ENCODE measurements around the gene CATSPERD. TPM values are rescaled to one million over a fixed set of nuclear protein-coding genes. Genes with fewer than 3 reads are reported as not detected.
A peak's percentile ranks its signal among the peaks of the same experiment; 100 is the strongest.

CATSPERD gene
- total and polyA plus RNA-seq, 4 experiments from 2014 or later, result not detected

- peaks cover 36% of the 10 kb centered on the region for H3K4me1 ChIP-seq (ENCODE audit: insufficient read depth, low read length)
- peaks cover 0 to 44% of the 10 kb centered on the region in 2 donors for H3K36me3 Mint-ChIP-seq
- DNase-seq, result peak; percentile 97 to 99 (median 98)
Measured at GRCh38 chr19:5690125-5690954, 30.1 kb upstream of the CATSPERD start, which contains the start of gene RPL36. TSS of gene RPL36 (plus strand) at chr19:5690295. CDS start at chr19:5690508, 213 bp downstream.

GRCh38 chr19:5690955-5691821 is 29.2 kb upstream of the CATSPERD start:
- intact Hi-C loops (cut with micrococcal nuclease), result loop anchor here (1.0 kb wide), 5 partner anchors 11 to 213 kb away; partner anchors contain the start of genes CATSPERD, LONP1, MICOS13 and SAFB
- peaks cover 0 to 5% (median 0%) of the 10 kb centered on the region in 8 donors for H3K9me3 Mint-ChIP-seq
- peak; percentile 37 to 66 (median 44) for DNase-seq
- peak overlapping the region; percentile 92 to 97 (median 94) for H3K4me3 Mint-ChIP-seq
- peaks cover 36% of the 10 kb centered on the region for H3K4me1 ChIP-seq (ENCODE audit: insufficient read depth, low read length)
- H3K27ac Mint-ChIP-seq, result peak overlapping the region; percentile 94 to 100 (median 97)
- H3K27me3 ChIP-seq (ENCODE audit: insufficient read depth, low read length), result no peaks in the 10 kb centered on the region
- H3K27me3 Mint-ChIP-seq, result no peaks in the 10 kb centered on the region
- ChIA-PET CTCF (ENCODE audit: partially characterized antibody) (interaction anchor here (0.9 to 1.7 kb wide), 6 partner anchors 9 to 72 kb away, joined by 3 to 8 read pairs (median 4); partner anchors contain the start of genes CATSPERD and LONP1), POLR2A (ENCODE audit: partially characterized antibody) (interaction anchor here (0.6 to 3.7 kb wide), 15 partner anchors 8 to 213 kb away, joined by 3 to 79 read pairs (median 6); partner anchors contain the start of genes CATSPERD, DUS3L, HSD11B1L and LONP1)
- peak overlapping the region; percentile 83 for H3K27ac ChIP-seq (ENCODE audit: low read depth, low read length)
- H3K9me3 ChIP-seq (ENCODE audit: control insufficient read depth in 1 of 2, low read length in 2 of 2), result no peaks in the 10 kb centered on the region
- H3K4me3 ChIP-seq (ENCODE audit: low read length in 2 of 2), result peak overlapping the region; percentile 84 to 86
- peaks cover 33% of the 10 kb centered on the region for H3K36me3 ChIP-seq (ENCODE audit: insufficient read depth, low read length)
- peaks cover 19 to 42% (median 28%) of the 10 kb centered on the region in 4 donors for H3K4me1 Mint-ChIP-seq
- peaks cover 0 to 44% of the 10 kb centered on the region in 2 donors for H3K36me3 Mint-ChIP-seq

More at GRCh38 chr19:5690125-5690954, 30.1 kb upstream of the CATSPERD start, which contains the start of gene RPL36:
- Histone ChIP-seq H3K36me3 (ENCODE audit: insufficient read depth, low read length) (peaks cover 32% of the 10 kb centered on the region), H3K9me3 (ENCODE audit: control insufficient read depth in 1 of 2, low read length in 2 of 2) (no peaks in the 10 kb centered on the region), H3K27me3 (ENCODE audit: insufficient read depth, low read length) (no peaks in the 10 kb centered on the region), H3K27ac (ENCODE audit: low read depth, low read length) (peak within 1 kb of the TSS; percentile 83), H3K4me3 (ENCODE audit: low read length in 2 of 2) (peak within 1 kb of the TSS; percentile 84 to 86)
- Mint-ChIP-seq H3K27me3 (no peaks in the 10 kb centered on the region), H3K9me3 (peaks cover 0 to 5% (median 0%) of the 10 kb centered on the region in 8 donors), H3K4me1 (peaks cover 19 to 46% (median 31%) of the 10 kb centered on the region in 4 donors), H3K27ac (peak within 1 kb of the TSS; percentile 94 to 100 (median 97)), H3K4me3 (peak within 1 kb of the TSS; percentile 92 to 97 (median 94))
- ChIA-PET CTCF (ENCODE audit: partially characterized antibody) (interaction anchor here (0.7 to 2.3 kb wide), 15 partner anchors 8 to 289 kb away, joined by 3 to 36 read pairs (median 4); partner anchors contain the start of genes CATSPERD, LONP1, SAFB and SAFB2), POLR2A (ENCODE audit: partially characterized antibody) (interaction anchor here (0.6 to 3.7 kb wide), 21 partner anchors 8 to 214 kb away, joined by 3 to 79 read pairs (median 6); partner anchors contain the start of genes CATSPERD, DUS3L, HSD11B1L and LONP1)
- intact Hi-C loops (cut with micrococcal nuclease), result loop anchor here (1.0 kb wide), 5 partner anchors 10 to 214 kb away; partner anchors contain the start of genes CATSPERD, LONP1, MICOS13 and SAFB

GRCh38 chr19:5691822-5692722 is 28.4 kb upstream of the CATSPERD start:
- Mint-ChIP-seq H3K9me3 (peaks cover 0 to 5% (median 0%) of the 10 kb centered on the region in 8 donors), H3K4me1 (peaks cover 16 to 37% (median 23%) of the 10 kb centered on the region in 4 donors), H3K4me3 (peak overlapping the region; percentile 52 to 97 (median 92)), H3K36me3 (peaks cover 0 to 47% of the 10 kb centered on the region in 2 donors), H3K27me3 (no peaks in the 10 kb centered on the region), H3K27ac (peak overlapping the region; percentile 4 to 100 (median 96))
- Histone ChIP-seq H3K36me3 (ENCODE audit: insufficient read depth, low read length) (peaks cover 40% of the 10 kb centered on the region), H3K4me1 (ENCODE audit: insufficient read depth, low read length) (peaks cover 32% of the 10 kb centered on the region), H3K27ac (ENCODE audit: low read depth, low read length) (peak overlapping the region; percentile 83), H3K9me3 (ENCODE audit: control insufficient read depth in 1 of 2, low read length in 2 of 2) (no peaks in the 10 kb centered on the region), H3K27me3 (ENCODE audit: insufficient read depth, low read length) (no peaks in the 10 kb centered on the region), H3K4me3 (ENCODE audit: low read length in 2 of 2) (no peak overlapping the region)
- POLR2A ChIA-PET (ENCODE audit: partially characterized antibody), result interaction anchor here (0.9 to 3.7 kb wide), 10 partner anchors 7 to 212 kb away, joined by 3 to 79 read pairs (median 7); partner anchors contain the start of genes CATSPERD, HSD11B1L, LONP1 and MICOS13
- DNase-seq, result no peak
- intact Hi-C loops (cut with micrococcal nuclease), result no loop called here
- CTCF ChIA-PET (ENCODE audit: partially characterized antibody), result interaction anchor here (1.2 to 1.7 kb wide), 3 partner anchors 10 to 29 kb away, joined by 3 read pairs; no protein-coding TSS in a partner anchor

- intact Hi-C loops (cut with micrococcal nuclease), result no loop called here
- ChIA-PET POLR2A (ENCODE audit: partially characterized antibody) (interaction anchor here (1.0 to 1.6 kb wide), 2 partner anchors 28 to 70 kb away, joined by 3 to 4 read pairs; partner anchors contain the start of genes CATSPERD, SAFB and SAFB2), CTCF (ENCODE audit: partially characterized antibody) (no interaction called here)
- H3K4me3 ChIP-seq (ENCODE audit: low read length in 2 of 2), result no peak overlapping the region
- Mint-ChIP-seq H3K9me3 (peaks cover 0 to 5% (median 0%) of the 10 kb centered on the region in 8 donors), H3K27me3 (no peaks in the 10 kb centered on the region), H3K36me3 (peaks cover 0 to 51% of the 10 kb centered on the region in 2 donors), H3K4me1 (peaks cover 16 to 37% (median 23%) of the 10 kb centered on the region in 4 donors), H3K27ac (peak overlapping the region in 6 of 7 donors; percentile 4 to 100 (median 84)), H3K4me3 (peak overlapping the region; percentile 29 to 97 (median 54))
- no peaks in the 10 kb centered on the region for H3K9me3 ChIP-seq (ENCODE audit: control insufficient read depth in 1 of 2, low read length in 2 of 2)
- DNase-seq, result no peak
- H3K27me3 ChIP-seq (ENCODE audit: insufficient read depth, low read length), result no peaks in the 10 kb centered on the region
- peaks cover 40% of the 10 kb centered on the region for H3K36me3 ChIP-seq (ENCODE audit: insufficient read depth, low read length)
- peak overlapping the region; percentile 83 for H3K27ac ChIP-seq (ENCODE audit: low read depth, low read length)
- H3K4me1 ChIP-seq (ENCODE audit: insufficient read depth, low read length), result peaks cover 27% of the 10 kb centered on the region
Measured at GRCh38 chr19:5692723-5693194, 27.7 kb upstream of the CATSPERD start.

GRCh38 chr19:5693195-5694166 is 27.0 kb upstream of the CATSPERD start:
- H3K27ac ChIP-seq (ENCODE audit: low read depth, low read length), result no peak overlapping the region
- Mint-ChIP-seq H3K27me3 (no peaks in the 10 kb centered on the region), H3K4me3 (no peak overlapping the region), H3K36me3 (peaks cover 0 to 51% of the 10 kb centered on the region in 2 donors), H3K27ac (peak overlapping the region in 5 of 7 donors; percentile 8 to 100 (median 65)), H3K4me1 (peaks cover 12 to 31% (median 21%) of the 10 kb centered on the region in 4 donors), H3K9me3 (peaks cover 0 to 5% (median 0%) of the 10 kb centered on the region in 8 donors)
- peaks cover 40% of the 10 kb centered on the region for H3K36me3 ChIP-seq (ENCODE audit: insufficient read depth, low read length)
- H3K4me3 ChIP-seq (ENCODE audit: low read length in 2 of 2), result no peak overlapping the region
- ChIA-PET POLR2A (ENCODE audit: partially characterized antibody) (interaction anchor here (1.0 to 1.6 kb wide), 2 partner anchors 27 to 71 kb away, joined by 3 to 4 read pairs; partner anchors contain the start of genes CATSPERD, SAFB and SAFB2), CTCF (ENCODE audit: partially characterized antibody) (no interaction called here)
- H3K27me3 ChIP-seq (ENCODE audit: insufficient read depth, low read length), result no peaks in the 10 kb centered on the region
- DNase-seq, result no peak
- peaks cover 24% of the 10 kb centered on the region for H3K4me1 ChIP-seq (ENCODE audit: insufficient read depth, low read length)
- intact Hi-C loops (cut with micrococcal nuclease), result no loop called here
- no peaks in the 10 kb centered on the region for H3K9me3 ChIP-seq (ENCODE audit: control insufficient read depth in 1 of 2, low read length in 2 of 2)
